Measurements from ENCODE around the gene FNTB.
A peak's percentile ranks its signal among the peaks of the same experiment; 100 is the strongest.

The FNTB gene

DNA sequence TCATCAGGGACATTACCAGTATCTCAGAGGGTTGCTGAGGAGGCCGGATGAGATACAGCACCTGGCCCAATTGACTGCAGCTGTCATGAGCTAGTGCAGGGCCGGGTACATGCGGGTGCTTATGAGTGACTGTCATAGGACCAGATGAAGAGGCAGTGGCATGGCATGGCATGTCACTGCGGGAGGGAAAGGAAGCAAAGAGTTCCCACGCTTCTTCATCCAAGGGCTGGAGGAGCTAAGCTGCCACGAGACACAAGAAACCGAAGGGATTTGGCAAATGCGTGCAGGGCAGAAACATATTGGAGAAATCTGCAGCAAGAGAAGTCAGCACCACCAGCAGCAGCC, 33.4 kb upstream of the FNTB start:
- DNase-seq, result no peak

DNA sequence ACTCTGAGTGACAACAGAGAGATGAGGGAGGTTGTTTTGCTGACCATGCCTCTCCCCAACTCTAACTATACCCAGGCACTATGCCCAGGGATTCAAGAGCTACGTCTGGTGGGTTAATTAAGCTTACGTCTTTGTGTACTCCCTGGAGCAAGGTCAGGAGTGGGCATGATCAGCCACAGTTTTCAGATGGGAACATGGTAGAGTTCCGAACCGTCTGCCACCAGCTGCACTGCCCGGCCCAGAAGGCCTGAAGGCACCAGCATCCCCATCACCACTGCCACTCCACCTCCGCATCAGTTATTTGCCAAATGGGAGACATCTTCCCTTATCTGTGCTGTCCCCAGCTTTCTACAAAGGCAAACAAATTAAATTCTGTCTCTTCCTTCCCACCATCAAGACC, 33.0 kb upstream of the FNTB start:
- no peak for DNase-seq

DNA sequence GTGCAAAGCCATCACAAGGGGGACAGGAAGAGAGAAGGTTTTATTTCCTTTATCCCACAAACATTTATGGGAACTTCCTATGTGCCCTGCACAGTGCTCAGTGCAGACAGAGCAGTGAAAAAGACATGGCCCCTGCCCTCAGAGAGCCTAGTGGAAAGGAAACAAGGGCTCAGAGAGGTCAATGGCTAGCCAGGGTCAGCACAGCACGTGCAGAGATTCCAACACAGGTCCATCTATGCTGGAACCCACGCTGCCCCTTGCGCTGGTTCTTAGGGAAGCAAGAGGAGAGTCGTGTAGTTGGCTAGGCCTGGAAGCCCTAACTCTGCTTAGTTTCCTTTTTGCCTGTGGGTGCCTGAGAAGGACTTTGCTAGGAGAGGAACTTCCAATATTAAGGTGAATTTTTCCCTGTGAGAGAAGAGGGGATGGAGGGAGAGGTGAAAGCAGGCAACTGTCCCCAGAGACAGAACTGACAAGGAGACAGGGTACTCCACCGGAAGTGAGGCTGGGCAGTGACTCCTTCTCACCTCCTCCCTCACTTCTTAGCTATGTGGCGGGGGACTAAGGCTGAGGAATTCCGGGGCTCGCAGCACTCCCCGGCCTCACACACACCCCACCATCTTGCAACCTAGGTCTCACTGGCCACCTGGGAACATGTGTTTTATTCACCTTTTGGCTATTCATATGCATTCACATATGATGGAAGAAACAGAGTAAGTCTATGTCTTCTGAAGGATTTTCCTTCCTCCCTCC, 32.0 kb upstream of the FNTB start:
- no peak for DNase-seq

DNA sequence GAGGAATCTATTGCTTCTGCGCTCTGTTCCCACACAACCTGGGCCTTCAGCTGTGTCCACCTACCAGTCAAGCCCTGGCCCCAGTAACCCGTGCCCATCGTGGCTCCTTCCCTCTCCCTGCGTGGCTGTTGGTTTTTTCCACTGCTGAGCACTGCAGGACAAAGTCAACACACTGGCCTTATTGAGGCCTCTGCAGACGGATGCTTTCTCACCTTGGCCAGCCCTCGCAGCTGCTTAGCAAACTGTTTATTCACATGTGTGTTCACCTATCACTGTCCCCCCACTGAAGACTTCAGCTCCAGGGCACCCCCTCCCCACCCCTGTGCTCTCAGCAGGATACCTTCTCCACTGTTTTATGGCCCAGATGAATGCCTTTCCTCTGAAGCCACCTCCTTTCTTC, 31.4 kb upstream of the FNTB start:
- DNase-seq, result no peak

GRCh38 chr14:64956697-64957406, 29.8 kb upstream of the FNTB start:
- DNase-seq, result no peak

DNA sequence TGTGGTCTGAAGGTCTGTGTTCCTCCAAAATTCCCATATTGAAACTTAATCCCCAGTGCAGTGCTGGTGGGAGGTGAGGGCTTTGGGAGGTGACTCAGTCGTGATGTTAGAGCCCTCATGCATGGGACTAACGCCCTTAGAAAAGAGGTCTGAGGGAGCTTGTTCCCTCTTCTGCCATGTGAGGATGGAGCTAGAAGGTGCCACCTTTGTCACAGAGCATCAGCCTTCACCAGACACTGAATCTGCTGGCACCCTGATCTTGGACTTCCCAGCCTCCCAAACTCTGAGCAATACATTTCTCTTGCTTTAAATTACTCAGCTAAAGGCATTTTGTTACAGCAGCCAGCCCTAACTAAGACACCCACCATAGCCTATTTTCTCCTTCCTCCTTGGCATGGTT, 28.5 kb upstream of the FNTB start:
- no peak for DNase-seq

GRCh38 chr14:64958743-64959142, 28.0 kb upstream of the FNTB start:
- no peak for DNase-seq

DNA sequence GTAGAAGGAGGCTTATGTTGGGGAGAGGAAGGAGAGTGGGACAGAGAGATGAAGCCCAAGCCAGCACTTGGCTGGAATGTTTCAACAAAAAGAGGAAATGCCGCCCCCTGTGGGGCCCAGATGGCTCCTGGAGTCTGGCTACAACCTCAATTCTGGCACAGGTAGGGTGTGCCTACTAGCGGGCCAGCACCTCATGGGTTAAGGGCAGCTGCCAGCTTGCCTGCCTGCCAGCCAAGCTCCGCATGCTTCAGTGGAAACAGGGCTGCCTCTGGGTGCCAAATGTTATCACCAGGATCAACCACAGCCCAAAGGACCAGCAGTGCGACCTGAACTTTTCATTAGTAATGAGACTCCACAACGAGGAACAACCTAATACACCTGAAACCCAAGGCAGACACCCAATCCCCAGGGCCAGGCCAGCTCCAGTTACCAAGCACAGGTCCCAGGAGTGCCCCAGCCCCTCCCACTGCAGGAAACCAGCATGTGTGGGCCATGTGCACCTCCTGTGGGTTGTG, 25.9 kb upstream of the FNTB start:
- no peak for DNase-seq

DNA sequence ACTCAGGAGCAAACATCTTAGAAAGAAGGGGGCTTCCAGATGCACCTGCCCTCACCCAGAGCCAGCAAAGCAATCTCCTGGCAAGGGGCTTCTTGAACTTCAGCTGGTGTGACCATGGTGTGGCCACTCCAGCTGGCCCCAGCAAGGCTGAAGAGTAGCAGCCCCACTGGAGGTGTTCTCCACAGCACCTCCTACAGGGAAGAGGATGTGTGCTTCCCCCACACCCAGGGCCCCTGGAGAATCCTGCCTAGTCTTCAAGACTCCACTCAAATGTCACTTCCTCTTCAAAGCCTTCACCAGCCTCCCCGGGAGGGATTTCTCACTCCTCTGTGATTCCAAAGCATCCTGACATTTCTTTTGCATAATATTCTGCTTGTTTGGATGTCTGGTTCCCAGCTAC, 23.1 kb upstream of the FNTB start:
- DNase-seq, result no peak

DNA sequence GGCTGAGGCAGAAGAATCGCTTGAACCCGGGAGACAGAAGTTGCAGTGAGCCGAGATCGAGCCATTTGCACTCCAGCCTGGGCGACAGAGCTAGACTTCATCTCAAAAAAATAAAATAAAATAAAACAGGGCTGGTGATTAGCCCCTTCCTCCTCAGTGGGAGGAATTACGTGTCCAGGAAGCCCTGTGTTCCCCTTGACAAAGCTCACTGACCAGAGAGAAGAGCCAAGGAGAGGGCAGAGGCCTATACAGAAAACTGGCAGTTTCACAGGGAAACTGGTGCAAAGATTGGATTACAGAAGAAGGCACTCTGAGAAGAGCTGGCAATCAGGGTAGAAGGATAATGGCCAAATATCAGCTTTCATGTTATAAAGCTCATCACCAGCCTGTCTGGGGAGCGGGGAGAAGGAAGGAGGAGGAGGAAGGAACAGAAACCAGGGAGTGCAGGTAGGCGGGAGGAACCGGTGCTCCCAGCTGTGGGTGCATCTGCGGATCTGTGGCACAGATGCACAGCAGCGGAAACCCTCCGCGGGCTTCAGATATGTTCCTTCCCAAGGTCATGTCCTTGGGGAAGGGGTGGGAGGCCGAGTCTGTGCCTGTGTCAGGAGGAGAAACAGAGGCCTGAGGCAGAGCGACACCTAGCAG, 21.2 kb upstream of the FNTB start:
- DNase-seq, result no peak

DNA sequence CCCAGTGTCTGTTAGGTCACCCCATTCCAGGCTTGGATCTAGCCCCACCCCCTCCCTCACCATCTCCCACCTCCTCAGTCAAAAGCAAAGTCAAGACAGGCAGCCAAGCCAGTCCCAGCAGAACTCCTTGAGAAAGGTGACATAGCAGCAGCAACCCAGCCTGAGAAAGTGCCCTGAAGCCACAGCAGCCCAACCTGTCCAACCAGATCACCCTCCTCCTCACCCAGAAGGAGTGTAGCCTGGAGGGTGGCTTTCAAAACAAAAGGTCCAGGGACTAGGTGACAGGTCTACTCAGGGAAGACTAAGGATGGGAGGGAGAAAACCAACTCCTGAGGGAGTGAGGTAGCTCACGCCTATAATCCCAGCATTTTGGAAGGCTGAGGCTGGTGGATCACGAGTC, 19.7 kb upstream of the FNTB start:
- DNase-seq, result no peak

DNA sequence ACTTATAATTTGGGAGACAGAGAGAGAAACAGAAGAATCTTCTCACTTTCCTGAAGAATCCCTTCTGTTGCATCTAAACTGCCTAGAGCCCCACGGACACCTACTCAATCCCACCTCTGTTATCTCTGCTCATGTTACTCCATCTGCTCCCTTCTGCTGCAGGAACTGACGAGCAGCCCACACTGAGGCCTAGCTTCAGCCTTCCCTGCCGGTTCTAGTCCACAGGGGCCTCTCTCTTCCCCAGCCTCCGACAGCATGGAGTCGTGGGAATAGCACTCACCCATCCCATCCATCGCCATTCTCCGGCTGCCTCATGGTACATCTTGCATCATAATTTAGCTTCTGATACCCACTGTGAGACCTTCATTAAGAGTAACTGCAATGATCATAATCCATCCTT, 18.5 kb upstream of the FNTB start:
- no peak for DNase-seq

DNA sequence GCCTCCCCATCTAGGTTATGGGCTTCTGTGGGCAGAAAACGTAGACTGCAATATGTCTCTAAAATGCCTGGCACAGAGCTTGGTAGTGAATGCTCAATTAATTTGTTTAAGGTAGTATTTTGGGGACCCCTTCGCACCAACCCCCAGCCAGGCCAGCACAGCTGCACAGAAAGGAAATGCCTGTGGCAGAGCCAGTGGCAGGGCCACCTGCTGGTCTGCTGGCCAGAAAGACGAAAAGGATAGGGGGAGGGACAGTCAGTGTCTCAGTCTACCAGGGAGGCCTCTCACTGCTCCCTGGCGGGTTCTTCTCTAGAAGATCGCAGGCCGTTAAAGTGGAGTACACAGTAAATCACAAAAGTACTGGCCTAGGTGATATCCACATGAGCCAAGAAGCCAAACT, 18.0 kb upstream of the FNTB start:
- no peak for DNase-seq

DNA sequence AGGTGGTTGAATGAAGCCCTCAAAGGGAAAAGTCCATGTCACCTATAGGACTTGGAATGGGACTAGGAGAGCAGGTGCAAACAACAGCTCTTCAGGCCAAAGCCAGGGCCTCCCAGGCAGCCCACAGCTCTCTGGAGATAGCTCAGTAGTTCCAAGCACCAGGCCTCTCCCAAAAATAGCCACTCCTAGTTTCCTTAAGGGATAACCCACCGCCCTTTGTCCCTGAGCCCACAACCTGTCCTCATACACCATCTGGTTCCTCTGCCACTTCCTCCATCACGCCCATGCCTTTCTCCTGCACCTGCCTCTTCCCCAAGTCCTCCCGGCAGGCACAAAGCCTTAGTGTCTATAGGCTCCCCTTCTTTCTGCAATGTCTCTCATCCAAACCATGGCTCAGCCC, 16.7 kb upstream of the FNTB start:
- DNase-seq, result no peak

- DNase-seq, result no peak
Measured at GRCh38 chr14:64970776-64971477, 15.8 kb upstream of the FNTB start.

DNA sequence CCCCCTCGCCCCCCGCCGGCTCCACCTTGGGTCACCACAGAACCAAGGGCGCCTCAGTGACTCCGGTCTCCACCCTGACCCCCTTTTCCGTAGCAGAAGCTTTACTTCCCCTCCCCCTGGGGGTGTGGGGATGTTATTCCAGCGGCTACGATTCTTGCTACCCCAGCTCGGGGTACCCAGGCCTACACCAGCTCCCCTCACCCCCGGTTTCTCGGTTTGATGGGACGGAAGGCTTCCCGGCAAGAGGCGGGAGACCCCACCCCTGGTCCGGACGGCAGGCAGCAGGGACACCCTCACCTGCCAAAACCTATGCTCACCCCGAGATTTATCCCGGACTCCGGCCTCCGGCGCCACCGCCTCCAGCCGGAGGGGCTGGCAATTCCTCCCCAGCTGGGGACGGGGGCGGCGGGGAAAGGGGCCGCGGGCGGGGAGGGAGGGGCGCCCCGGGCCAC, 15.2 kb upstream of the FNTB start:
- no peak for DNase-seq

DNA sequence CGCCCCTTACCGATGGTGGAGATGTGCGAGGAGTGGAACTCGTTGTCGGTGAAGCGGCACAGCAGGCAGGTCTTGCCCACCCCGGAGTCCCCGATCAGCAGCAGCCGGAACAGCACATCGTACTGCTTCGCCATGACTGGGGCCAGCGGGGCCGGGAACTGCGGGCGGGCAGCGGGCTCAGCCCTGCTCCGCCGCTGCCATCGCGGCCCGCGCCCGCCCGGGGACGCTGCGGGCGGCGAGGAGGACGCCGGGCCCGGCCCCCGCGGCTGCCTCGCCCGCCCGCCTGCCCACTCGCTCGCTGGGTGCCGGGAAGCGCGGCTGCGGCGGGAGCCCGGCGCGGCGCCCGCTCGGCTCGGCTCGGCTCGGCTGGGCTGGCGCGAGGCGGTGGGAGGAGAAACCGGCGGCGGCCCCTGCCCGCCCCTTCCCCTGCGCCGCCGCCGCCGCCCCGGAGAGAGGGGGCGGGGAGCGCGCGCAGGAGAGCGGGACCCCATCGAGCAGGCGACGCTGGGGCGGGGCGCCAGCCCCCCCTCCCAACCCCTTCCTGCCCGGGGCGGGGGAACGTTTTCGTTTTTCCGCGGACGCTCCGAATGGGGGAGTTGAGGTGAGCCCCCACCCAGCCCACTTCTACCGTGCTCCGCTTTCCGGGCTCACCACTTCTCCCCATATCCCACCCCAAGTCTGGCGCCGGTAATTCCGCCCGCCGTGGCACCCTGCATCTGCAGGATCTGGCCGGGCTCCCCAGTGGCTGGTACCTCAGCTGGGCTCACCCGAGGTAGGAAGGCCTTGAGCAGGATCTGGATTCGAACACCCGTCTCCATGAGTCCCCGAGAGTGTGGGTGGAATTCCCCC, 14.5 kb upstream of the FNTB start, which contains the start of gene RAB15:
Gene RAB15 (minus strand): TSS at position 394 of the 849 bp plus-strand sequence. CDS start 260 bp downstream, at position 134.
- DNase-seq, result peak; percentile 21

GRCh38 chr14:64973026-64973442, 13.7 kb upstream of the FNTB start:
- DNase-seq, result no peak

DNA sequence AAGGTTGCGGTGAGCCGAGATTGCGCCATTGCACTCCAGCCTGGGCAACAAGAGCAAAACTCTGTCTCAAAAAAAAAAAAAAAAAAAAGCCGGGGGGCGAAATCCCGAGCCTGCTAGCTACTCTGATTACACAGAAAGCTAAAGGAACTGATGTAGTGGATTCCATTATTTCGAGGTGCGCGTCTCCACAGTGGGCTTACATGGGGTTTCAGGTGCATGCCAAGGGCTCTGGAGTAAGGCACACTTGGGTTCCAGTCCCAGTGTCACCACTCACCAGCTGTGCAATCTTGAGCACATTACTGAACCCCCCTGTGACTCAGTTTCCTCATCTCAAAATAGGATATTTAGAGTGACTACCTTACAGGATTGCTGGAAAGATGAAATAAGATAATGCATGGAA, 12.9 kb upstream of the FNTB start:
- no peak for DNase-seq

DNA sequence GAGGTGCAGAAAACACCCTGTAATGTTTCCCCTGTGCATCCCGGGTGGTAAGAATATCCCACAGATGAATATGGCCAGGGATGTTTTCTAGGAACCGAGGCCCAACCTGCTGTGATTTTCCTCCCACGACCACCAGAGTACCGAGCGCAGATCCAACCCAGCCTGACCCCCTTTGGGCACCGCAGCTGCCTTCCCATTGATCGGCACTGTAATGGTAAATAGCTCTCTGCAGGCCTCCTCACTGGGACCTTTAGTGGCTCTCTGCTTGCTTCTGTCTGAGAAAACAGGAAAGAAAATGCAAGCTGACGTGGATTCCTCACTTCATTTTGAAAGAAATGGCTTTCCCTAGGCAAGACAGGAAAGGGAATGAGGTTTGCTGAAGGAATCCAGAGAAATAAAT, 12.1 kb upstream of the FNTB start:
- DNase-seq, result no peak

DNA sequence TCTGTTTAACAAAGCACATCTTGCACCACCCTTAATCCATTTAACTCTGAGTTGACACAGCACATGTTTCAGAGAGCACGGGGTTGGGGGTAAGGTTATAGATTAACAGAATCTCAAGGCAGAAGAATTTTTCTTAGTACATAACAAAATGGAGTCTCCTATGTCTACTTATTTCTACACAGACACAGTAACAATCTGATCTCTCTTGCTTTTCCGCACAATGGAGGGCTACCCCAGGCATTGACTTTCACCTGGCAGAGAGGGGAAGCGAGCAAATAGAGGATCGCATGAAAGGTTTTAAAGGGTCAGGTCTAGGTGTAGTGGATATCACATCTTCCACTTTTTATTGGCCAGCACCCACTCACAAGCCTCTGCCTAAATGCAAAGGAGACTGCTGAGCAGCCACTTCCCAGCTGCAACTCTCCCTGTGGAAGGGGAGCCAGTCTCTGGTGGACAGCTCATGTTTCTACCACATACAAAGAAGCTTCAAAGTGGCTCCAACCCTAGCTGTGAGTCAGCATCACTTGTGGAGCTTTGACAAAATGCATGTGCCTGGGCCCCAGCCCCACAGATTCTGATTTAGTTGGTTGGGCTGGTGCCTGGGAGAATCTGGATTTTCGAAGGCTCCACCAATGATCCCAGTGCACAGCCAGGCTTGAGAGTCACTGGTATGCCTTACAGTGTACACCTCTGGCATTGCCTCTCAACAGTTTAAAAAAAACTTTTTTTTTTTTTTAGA, 7.2 kb upstream of the FNTB start:
- no peak for DNase-seq
